Panc1 (cell line): ENCODE data around the gene RALGPS1. TPM values are rescaled to one million over a fixed set of nuclear protein-coding genes. Genes with fewer than 3 reads are reported as not detected.

Experiments used
- ATAC-seq: fragments of 200-7000 bp; cut with Tn5 transposase; 2 replicates; pipeline ENCODE4 v1.9.1; 2020; ENCODE audit warnings: mild to moderate bottlenecking, moderate library complexity
- BruUV-seq: library from RNA; stranded (reverse); fragments of 400-500 nt; replicated peaks from 2 replicates; lab custom pipeline; 2021; lab: Mats Ljungman, UMichigan
- CTCF ChIA-PET: fragments of 300-600 bp; sonication (Branson Sonifier 250); formaldehyde crosslinking; loops from one replicate; lab custom pipeline; 2022; ENCODE audit warnings: antibody characterized with exemption; lab: Charles Lee
- POLR2A ChIA-PET: fragments of 300-600 bp; sonication (Branson Sonifier 250); formaldehyde crosslinking; loops from one replicate; lab custom pipeline; 2022; ENCODE audit warnings: antibody characterized with exemption; lab: Charles Lee
- DNase-seq: peaks from one replicate; pipeline ENCODE4 v3.0.0-alpha.2; 2010; ENCODE audit warnings: low read depth, low spot score
- H3K27ac ChIP-seq: 2 replicates; pipeline ENCODE4 v1.5.1; 2011; ENCODE audit warnings: mild to moderate bottlenecking, low read length, inconsistent platforms
- H3K27me3 ChIP-seq: fragments of 200-500 bp; sonication (Bioruptor generic); 2 replicates; pipeline ENCODE4 v1.6.0; 2014; ENCODE audit warnings: low read length, inconsistent platforms; ENCODE audit not compliant: control insufficient read depth, insufficient read depth
- H3K36me3 ChIP-seq: fragments of 200-500 bp; sonication (Bioruptor generic); 2 replicates; pipeline ENCODE4 v1.5.1; 2014; ENCODE audit warnings: inconsistent platforms, mild to moderate bottlenecking, low read length, moderate library complexity; ENCODE audit not compliant: control insufficient read depth, insufficient read depth
- H3K4me1 ChIP-seq: 2 replicates; pipeline ENCODE4 v1.5.1; 2011; ENCODE audit warnings: inconsistent platforms, mild to moderate bottlenecking, low read length, moderate library complexity; ENCODE audit not compliant: control insufficient read depth, insufficient read depth
- H3K4me3 ChIP-seq, 2 experiments: 2 replicates each; pipeline ENCODE4 v1.5.1; 2011 to 2012; ENCODE audit warnings: low read depth in 2 of 2, low read length in 2 of 2, mild to moderate bottlenecking in 2 of 2, inconsistent platforms in 1 of 2, moderate library complexity in 1 of 2
- H3K9me3 ChIP-seq: fragments of 200-500 bp; sonication (Bioruptor generic); 2 replicates; pipeline ENCODE4 v1.5.1; 2014; ENCODE audit warnings: low read depth, mild to moderate bottlenecking, inconsistent platforms, low read length, moderate library complexity; ENCODE audit not compliant: control insufficient read depth, insufficient read depth
- POLR2AphosphoS5 ChIP-seq: IDR thresholded peaks from 2 replicates; pipeline ENCODE4 v1.6.1; 2012; ENCODE audit warnings: mild to moderate bottlenecking, low read depth, low read length, moderate library complexity
- SIN3A ChIP-seq: IDR thresholded peaks from 2 replicates; pipeline ENCODE4 v1.6.1; 2012; ENCODE audit warnings: low read depth, mild to moderate bottlenecking, low read length, moderate library complexity, borderline replicate concordance; ENCODE audit not compliant: insufficient read depth
- TCF7L2 ChIP-seq: IDR thresholded peaks from 2 replicates; pipeline ENCODE4 v1.6.1; 2011; ENCODE audit warnings: mild to moderate bottlenecking, low read depth, low read length, inconsistent platforms
- in situ Hi-C: cut with HindIII; loops from 2 replicates; pipeline ENCODE4 v1.10.0; 2016; ENCODE audit warnings: low sequenced_read_pairs, low pct_unique_long_range_greater_than_20kb
- intact Hi-C: fragments of 100-400 bp; cut with micrococcal nuclease; formaldehyde crosslinking; loops from one replicate; pipeline ENCODE4 v1.10.0; 2022; ENCODE audit not compliant: unreplicated experiment
- total RNA-seq: library from RNA; stranded (reverse); gene quantifications from one replicate; pipeline ENCODE4 v1.2.1, GENCODE V29; 2021; ENCODE audit not compliant: unreplicated experiment
- TF ChIP-seq, protein P1 (sequence below), 2 experiments: IDR thresholded peaks; 2 replicates each; pipeline ENCODE4 v1.6.1; 2011 to 2012; ENCODE audit warnings: low read depth in 2 of 2, control low read depth in 1 of 2, low read length in 1 of 2, mild to moderate bottlenecking in 1 of 2, moderate library complexity in 1 of 2; ENCODE audit not compliant: insufficient read depth in 1 of 2
- TF ChIP-seq, protein P2 (sequence below): fragments of 450-650 bp; IDR thresholded peaks from 2 replicates; pipeline ENCODE4 v1.5.1; 2017; ENCODE audit warnings: mild to moderate bottlenecking

The RALGPS1 gene
- total RNA-seq, 1 experiment from 2014 or later: 7.2 TPM

DNA sequence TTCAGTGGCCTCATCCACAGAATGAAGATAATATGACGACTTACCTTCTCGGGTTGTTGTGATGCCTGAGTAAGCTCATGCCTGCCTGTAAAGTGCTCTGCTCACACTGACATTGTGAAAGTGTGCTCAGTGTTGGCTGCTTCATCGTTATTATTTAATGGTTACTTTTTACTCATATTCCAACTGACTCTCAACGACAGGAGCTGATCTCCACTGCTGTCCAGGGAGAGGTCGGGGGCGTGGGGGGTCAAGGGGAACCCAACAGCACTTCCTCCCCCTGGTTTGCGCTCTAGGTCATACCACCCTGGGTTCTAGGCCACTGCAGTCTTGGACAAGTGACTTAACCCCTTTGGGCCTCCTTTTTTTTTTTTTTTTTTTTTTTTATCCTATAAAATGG is 260.7 kb downstream of the RALGPS1 start:
- in situ Hi-C loops (no loop called here), intact Hi-C loops (no loop called here)
- no TSS peak for BruUV-seq
- Histone ChIP-seq H3K27ac (no peak overlapping the region), H3K4me1 (no peaks in the 10 kb centered on the region), H3K9me3 (no peaks in the 10 kb centered on the region), H3K27me3 (no peaks in the 10 kb centered on the region), H3K36me3 (no peaks in the 10 kb centered on the region), H3K4me3 (no peak overlapping the region)
- ATAC-seq: no peak
- TF ChIP-seq TCF7L2: no peak
- TF ChIP-seq POLR2AphosphoS5: no peak
- TF ChIP-seq, protein P1, sequence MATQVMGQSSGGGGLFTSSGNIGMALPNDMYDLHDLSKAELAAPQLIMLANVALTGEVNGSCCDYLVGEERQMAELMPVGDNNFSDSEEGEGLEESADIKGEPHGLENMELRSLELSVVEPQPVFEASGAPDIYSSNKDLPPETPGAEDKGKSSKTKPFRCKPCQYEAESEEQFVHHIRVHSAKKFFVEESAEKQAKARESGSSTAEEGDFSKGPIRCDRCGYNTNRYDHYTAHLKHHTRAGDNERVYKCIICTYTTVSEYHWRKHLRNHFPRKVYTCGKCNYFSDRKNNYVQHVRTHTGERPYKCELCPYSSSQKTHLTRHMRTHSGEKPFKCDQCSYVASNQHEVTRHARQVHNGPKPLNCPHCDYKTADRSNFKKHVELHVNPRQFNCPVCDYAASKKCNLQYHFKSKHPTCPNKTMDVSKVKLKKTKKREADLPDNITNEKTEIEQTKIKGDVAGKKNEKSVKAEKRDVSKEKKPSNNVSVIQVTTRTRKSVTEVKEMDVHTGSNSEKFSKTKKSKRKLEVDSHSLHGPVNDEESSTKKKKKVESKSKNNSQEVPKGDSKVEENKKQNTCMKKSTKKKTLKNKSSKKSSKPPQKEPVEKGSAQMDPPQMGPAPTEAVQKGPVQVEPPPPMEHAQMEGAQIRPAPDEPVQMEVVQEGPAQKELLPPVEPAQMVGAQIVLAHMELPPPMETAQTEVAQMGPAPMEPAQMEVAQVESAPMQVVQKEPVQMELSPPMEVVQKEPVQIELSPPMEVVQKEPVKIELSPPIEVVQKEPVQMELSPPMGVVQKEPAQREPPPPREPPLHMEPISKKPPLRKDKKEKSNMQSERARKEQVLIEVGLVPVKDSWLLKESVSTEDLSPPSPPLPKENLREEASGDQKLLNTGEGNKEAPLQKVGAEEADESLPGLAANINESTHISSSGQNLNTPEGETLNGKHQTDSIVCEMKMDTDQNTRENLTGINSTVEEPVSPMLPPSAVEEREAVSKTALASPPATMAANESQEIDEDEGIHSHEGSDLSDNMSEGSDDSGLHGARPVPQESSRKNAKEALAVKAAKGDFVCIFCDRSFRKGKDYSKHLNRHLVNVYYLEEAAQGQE (IDR thresholded peaks at IDR 0.05; ENCODE audit: insufficient read depth in 1 of 2, low read depth in 2 of 2, low read length in 1 of 2): no peak
- TF ChIP-seq, protein P2, sequence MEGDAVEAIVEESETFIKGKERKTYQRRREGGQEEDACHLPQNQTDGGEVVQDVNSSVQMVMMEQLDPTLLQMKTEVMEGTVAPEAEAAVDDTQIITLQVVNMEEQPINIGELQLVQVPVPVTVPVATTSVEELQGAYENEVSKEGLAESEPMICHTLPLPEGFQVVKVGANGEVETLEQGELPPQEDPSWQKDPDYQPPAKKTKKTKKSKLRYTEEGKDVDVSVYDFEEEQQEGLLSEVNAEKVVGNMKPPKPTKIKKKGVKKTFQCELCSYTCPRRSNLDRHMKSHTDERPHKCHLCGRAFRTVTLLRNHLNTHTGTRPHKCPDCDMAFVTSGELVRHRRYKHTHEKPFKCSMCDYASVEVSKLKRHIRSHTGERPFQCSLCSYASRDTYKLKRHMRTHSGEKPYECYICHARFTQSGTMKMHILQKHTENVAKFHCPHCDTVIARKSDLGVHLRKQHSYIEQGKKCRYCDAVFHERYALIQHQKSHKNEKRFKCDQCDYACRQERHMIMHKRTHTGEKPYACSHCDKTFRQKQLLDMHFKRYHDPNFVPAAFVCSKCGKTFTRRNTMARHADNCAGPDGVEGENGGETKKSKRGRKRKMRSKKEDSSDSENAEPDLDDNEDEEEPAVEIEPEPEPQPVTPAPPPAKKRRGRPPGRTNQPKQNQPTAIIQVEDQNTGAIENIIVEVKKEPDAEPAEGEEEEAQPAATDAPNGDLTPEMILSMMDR: no peak
- TF ChIP-seq SIN3A: no peak
- ChIA-PET CTCF (no interaction called here), POLR2A (no interaction called here)
- no peak for DNase-seq

DNA sequence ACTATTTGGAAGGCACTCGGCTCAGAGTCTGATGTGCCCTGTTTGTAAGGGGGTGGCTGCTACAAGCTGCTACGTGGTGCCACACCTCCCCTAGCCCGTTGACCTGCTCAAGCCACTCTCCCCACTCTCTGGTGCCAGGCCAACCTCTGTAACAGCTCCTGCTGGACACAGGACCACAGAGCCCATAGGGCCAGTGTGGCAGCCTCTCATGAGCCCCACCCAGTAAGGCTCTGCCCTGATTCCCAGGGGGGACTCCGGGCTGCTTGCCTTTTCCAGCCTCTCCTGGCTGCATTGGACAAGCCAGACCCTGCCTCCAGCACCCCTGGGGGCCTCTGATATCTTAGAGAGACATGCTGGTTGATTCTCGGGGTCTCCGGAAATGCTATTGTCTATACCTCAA is 261.2 kb downstream of the RALGPS1 start:
- BruUV-seq: no TSS peak
- in situ Hi-C loops: no loop called here
- Histone ChIP-seq H3K27ac (no peak overlapping the region), H3K4me1 (no peaks in the 10 kb centered on the region), H3K9me3 (no peaks in the 10 kb centered on the region), H3K27me3 (no peaks in the 10 kb centered on the region), H3K36me3 (no peaks in the 10 kb centered on the region), H3K4me3 (no peak overlapping the region)
- POLR2A ChIA-PET: no interaction called here
- DNase-seq: no peak
- CTCF ChIA-PET: no interaction called here
- TF ChIP-seq, protein P2: no peak
- no peak for TF ChIP-seq SIN3A
- TF ChIP-seq POLR2AphosphoS5: no peak
- TF ChIP-seq, protein P1 (IDR thresholded peaks at IDR 0.05; ENCODE audit: insufficient read depth in 1 of 2, low read depth in 2 of 2, low read length in 1 of 2): no peak
- no peak for TF ChIP-seq TCF7L2
- ATAC-seq: no peak
- intact Hi-C loops: no loop called here
